HG02870 (cell line): ENCODE data around the gene COMMD3.
"Not testable (repeated sequence)": the region's sequence is repeated elsewhere in the genome, so short reads cannot be mapped to it uniquely, and the experiment has no call there.

Experiments
- ATAC-seq: cut with Tn5 transposase; IDR thresholded peaks from one replicate; pipeline ENCODE4 v1.9.1; 2021; ENCODE audit warnings: mild to moderate bottlenecking, moderate library complexity; ENCODE audit not compliant: unreplicated experiment

COMMD3 gene

GRCh38 chr10:22338185-22338900 is 22.2 kb downstream of the COMMD3 start:
- no peak for ATAC-seq

DNA sequence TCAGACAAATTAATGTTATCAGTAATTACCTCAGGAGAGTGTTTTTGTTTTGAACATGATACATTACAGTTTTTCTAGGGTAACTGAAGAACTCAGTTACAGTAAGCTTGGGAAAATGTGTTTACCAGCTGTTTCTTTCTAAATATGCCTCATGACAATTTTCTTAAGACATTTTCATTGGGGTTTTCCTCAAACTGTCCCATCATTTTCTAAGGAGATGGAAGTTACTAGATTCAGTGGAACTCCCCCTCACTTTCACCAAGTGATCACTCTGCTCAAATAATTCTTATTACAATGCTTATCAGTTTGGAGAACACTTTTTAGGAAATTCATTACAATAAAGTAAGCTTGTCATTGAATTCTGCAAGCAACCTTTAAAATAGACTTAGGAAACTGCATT is 22.7 kb downstream of the COMMD3 start:
- no peak for ATAC-seq

- ATAC-seq, result peak; percentile 0
Observed at GRCh38 chr10:22339761-22340328, 23.7 kb downstream of the COMMD3 start.

DNA sequence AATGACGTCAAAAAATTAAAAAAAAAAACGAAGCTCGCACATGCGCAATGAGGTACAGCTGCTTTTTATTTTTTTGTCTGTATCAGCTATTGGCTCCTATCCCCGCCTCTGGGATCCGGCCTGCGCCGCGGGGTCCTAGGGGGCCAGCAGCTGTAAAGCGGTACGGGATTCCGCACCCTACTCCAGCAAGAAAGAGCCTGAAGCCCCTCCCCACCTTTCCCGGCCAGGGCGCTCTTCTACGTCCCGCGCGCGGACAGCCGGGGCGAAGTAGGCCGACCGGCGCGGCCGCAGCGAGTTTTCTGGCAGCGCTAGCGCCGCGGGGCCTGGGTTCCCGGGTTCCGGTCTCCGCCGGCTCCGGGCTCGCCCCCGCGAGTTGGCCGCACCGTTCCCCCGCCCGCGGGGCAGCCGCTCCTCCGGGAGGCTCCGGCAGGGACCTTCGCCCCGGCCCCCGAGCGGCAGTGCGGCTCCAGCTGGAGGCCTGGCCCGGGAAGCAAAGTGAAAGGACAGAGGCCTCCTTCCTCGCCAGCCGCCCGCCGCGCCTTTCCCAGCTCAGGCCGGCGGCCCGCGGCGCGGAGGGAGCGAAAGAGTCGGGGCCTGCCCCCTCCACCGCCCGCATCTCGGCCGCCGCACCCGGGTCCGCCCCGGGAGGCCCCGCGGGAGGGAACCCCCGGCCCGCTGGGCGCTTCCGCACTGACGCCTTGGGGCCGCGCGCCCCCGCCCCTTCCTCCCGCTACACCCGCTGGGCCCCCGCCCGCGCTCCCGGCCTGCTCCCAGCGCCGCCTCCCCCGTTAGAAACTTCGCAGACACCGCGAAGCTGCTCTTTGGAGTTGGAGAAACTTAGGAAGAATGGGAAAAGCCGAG is 24.4 kb downstream of the COMMD3 start:
- peak; percentile 47 for ATAC-seq

DNA sequence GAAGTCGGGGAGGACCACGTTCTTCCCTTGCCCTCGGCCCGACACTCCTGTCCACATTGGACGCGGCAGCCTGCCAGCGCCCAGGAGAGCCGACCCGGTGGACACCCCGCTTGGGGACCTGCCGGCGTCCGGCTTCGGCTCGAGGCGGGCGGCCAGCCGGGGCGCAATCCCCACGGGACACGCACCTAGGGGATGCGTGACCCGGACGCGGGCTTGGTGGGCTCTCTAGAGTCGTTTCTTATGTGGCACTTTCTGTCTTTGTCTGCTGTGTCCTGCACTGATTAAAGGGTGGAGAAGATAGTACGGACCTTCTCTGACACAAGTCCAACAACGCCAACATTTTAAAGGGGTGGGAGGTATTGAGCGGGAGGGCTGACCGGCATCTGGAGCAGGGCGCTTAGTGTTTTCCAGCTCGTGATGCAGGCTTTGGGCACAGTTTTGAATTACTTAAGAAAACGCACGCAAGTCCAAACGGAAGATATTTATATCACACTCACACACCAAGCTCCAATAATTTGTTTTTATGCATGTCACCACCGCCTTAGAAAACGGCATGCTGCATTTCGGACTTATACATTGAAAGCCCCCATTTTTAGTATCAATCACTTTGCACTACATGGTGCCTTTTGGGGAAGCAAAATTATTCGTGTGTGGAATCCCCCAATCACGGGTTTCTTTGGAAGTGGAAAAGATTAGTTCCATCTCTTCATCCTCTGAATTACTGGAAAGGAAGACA is 25.2 kb downstream of the COMMD3 start:
- ATAC-seq, result peak; percentile 15

GRCh38 chr10:22341926-22342196 is 25.7 kb downstream of the COMMD3 start:
- no peak for ATAC-seq

- no peak for ATAC-seq
Observed at GRCh38 chr10:22342421-22342820, 26.2 kb downstream of the COMMD3 start.

DNA sequence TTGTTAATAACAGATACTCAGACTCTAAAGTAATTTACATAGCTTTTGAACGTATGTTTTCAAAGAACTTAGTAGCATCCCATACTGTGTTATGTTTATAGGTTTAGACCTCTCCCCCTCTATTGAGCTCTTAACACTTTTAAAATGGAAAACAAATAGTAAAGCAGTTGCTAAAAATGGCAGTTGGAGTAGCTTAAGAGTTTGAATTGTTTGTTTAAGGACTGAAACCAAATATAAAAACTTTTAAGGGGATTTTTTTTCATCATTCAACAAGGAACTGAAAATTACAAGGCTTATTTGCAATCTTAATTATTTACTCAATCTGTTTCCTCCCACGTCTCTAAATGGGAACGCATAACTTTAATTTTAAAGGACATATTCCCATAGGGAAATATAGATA is 27.5 kb downstream of the COMMD3 start:
- no peak for ATAC-seq

DNA sequence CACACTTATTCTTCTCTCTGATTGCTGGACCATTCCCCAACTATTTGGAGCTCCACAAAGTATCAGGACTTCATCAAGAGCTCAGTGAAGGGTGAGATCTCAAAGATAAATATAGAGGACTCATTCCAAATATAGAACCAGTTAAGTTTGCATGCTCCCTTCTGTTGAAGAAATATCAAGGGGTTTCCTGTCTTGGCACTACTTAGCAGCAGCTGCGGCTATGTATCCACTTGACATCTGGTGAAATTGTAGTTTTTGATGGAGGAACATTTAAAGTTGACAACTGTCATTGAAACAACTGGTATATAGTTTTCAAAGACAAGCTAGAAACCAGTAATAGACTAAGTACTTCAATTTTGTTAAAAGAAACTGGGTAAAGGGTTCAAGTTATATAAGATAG is 28.1 kb downstream of the COMMD3 start:
- no peak for ATAC-seq

DNA sequence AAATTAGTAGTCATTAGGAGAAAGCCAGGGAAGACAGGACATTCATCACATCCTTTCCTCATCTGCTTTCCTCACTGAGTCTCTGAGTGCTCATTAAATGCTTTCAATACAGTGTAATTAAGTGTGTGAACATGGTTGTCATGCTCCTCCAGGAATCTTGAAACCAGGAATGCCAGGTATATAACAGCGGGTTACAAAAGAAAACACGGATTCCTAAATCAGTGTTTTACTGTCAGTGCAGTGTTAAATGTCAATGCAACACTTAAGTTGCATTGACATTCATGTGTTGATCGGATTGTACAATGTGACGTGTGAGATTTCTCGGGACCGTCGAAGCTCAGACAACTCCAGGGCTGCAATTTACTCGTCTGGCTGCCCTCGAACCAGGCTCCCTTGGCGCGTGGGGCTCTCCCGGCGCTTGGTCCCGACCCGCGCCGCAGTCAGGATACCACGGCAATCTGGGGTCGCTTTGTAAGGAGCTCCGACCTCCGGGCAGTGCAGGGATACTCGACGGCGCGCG is 28.7 kb downstream of the COMMD3 start:
- ATAC-seq, result no peak

DNA sequence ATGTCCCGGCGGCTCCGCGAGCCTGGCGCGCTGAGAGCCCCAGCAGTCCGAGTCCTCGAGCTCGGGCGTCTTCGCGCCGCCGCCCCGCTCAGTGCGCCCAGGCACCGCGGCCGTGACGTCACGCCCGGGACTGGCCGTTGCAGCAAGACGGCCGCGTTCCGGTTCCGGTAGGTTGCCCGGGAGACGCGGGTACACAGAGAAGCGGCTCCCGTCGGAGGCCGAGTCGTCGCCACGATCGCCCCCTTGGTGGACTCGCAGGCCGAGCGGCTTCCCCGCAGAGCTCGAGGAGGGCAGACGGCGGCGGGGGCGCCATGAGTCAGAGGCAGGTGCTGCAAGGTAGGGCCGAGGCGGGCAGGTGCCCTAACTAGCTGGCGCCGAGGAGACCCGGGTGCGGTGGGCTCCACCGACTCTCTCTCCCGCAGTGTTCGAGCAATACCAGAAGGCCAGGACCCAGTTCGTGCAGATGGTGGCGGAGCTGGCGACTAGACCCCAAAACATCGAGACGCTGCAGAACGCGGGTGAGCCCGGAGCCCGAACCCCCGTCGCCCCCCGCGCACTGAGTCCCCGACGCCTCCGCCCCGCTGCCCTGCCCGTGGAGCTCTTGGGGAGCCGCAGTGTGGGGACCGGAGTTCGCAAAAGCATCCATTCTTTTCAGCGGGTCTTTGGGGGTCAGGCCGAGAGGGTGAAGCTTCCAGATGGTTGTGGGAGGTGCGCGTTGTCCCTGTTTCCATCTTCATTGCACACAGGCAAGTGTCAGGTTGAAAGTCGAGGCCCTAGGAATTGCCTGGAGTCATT is 29.3 kb downstream of the COMMD3 start, which contains the start of gene SPAG6:
Gene SPAG6 (plus strand): TSS at position 196 of the 795 bp plus-strand sequence. CDS start 116 bp downstream, at position 312.
- no peak for ATAC-seq

GRCh38 chr10:22346096-22346661 is 30.0 kb downstream of the COMMD3 start:
- ATAC-seq, result no peak

DNA sequence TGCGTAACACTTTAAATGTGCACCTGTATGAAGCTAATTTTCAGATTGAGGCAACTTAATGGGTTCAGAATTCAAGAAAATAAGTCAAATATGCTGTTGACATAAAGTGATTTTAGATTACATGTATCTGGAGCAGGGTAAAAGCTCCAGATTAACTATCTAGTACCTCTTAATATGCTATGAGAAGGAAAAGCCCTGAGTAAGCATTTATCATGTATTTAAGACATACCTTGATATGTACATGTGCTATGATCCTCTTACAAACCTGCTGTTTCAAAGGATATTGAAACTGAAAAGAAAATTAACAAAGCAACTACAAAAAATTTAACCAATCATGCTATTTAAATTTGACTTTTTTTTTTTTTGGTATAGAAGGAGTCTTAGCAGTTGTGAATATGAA is 33.6 kb downstream of the COMMD3 start:
- ATAC-seq, result no peak

GRCh38 chr10:22351131-22351703 is 35.0 kb downstream of the COMMD3 start:
- ATAC-seq, result no peak

DNA sequence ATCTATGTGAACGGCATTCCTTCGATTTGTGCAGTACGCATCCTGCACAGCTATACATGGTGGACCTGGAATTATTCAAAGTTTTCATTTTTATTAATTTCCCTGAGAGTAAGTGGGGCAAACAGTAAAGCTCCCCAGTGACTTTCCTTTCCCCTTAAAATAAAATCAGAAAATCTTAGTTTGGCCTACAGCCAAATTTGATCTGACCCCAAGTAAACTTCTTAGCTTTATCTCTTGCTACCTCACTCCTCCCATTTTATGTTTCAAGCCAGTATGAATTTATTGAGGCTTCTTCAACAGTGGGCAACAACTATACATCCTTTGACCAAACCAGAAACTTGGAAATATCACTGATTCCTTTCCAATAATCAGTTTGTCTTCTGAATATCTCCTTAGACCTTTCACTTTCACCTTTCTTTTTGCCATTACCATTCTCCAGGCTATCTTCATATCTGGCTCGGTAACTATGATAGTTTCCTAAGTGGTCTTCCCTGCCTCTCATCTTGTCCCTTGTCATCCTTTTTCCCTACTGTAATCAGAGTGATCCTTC is 40.2 kb downstream of the COMMD3 start:
- ATAC-seq, result no peak

GRCh38 chr10:22357770-22358169 is 41.6 kb downstream of the COMMD3 start:
- not testable (repeated sequence) for ATAC-seq

DNA sequence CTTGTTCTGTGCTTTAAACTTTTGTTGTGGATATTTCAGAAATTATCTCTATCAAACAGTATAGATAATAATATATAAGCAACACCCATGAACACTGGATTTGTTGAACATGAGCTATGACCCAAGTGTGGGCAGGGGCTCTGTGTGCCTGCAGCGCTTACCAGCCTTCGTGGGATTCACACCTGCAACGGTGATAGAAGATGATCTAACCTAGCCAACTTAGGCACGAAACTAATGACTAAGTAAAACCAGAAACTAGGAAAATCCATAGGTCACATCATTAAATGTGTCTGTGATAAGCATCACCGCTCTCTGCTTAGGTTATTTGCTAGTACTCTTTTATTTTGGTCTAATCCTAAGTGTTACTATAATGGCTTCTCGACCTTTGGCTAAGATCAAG is 47.1 kb downstream of the COMMD3 start:
- no peak for ATAC-seq

DNA sequence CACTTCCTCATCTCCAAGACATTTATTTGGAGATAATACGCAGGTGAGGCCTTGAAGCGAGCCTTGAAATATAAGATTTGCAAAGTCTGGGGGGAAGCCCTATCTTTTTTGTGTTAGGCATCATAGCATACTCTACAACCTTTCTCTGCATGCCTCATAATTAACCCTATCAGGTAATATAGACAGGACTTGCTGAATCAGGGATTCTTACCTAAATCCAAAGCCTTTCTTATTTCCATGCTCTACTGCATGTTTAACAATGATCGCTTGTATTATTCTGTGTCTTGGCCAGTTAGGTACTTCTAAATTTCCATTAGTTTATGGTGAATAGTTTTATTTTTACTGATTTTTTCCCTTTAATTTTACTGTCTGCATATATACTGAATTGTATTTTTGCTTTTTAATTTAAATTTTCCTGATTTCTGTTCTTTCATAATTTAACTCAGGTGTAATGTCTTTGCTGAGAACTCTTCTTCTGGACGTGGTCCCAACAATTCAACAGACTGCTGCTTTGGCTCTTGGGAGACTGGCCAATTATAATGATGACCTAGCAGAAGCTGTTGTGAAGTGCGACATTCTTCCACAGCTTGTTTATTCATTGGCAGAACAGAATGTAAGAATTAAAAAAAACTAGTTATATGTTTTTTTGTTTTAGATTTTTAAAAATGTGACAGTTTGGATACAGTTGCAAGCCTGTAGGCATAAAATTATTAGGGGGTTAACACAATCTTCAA is 48.4 kb downstream of the COMMD3 start:
- no peak for ATAC-seq

DNA sequence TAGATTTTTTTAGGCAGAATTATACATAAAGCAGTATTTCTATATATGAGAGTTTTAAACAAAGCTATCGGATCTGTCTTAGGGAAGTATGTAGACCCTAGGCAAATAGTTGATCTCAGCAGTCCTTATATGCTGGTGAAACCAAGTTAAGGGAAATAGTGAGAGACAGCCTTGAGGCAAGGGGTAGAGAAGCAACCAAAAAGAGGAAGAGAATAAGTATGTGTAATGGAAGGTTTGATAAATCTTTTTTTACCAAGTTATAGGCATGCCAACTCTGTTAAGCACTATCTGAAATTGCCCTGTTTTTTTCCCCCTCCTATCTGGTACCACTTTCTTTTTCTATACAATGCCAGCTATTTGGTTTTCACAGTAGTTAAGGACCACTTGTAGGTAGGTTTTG is 49.0 kb downstream of the COMMD3 start:
- peak; percentile 53 for ATAC-seq
